ENCODE results near the gene TSPAN10. TPM values are rescaled to one million over a fixed set of nuclear protein-coding genes. Genes with fewer than 3 reads are reported as not detected.
"Not testable (repeated sequence)": the region's sequence is repeated elsewhere in the genome, so short reads cannot be mapped to it uniquely, and the experiment has no call there.

Gene TSPAN10
- total and polyA plus RNA-seq, 2 experiments from 2014 or later, result 5.0 to 5.8 TPM

- Histone ChIP-seq H3K4me1 (ENCODE audit: low read depth) (no peaks in the 10 kb centered on the region), H3K27me3 (no peaks in the 10 kb centered on the region), H3K9me3 (ENCODE audit: low read depth) (no peaks in the 10 kb centered on the region), H3K4me3 (no peak overlapping the region), H3K36me3 (peaks cover 28% of the 10 kb centered on the region), H3K27ac (no peak overlapping the region)
- no peak for DNase-seq (ENCODE audit: low read depth in 1 of 2, low spot score in 1 of 2)
- no peak for TF ChIP-seq CTCF (IDR thresholded peaks at IDR 0.05; ENCODE audit: low read depth, low read length)
Measured at GRCh38 chr17:81616877-81617276, 20.1 kb upstream of the TSPAN10 start.

- not testable (repeated sequence) for H3K4me1 ChIP-seq (ENCODE audit: low read depth); H3K4me3 ChIP-seq; H3K27me3 ChIP-seq; DNase-seq (ENCODE audit: low read depth in 1 of 2, low spot score in 1 of 2); H3K27ac ChIP-seq; H3K9me3 ChIP-seq (ENCODE audit: low read depth)
- peaks cover 29% of the 10 kb centered on the region for H3K36me3 ChIP-seq
Measured at GRCh38 chr17:81618307-81618706, 18.7 kb upstream of the TSPAN10 start.

GRCh38 chr17:81621494-81622130, 15.4 kb upstream of the TSPAN10 start:
- Histone ChIP-seq H3K4me3 (no peak overlapping the region), H3K27ac (no peak overlapping the region), H3K9me3 (ENCODE audit: low read depth) (no peaks in the 10 kb centered on the region), H3K36me3 (peaks cover 40% of the 10 kb centered on the region), H3K27me3 (no peaks in the 10 kb centered on the region), H3K4me1 (ENCODE audit: low read depth) (no peaks in the 10 kb centered on the region)
- no peak for DNase-seq (ENCODE audit: low read depth in 1 of 2, low spot score in 1 of 2)
- no peak for TF ChIP-seq CTCF (IDR thresholded peaks at IDR 0.05; ENCODE audit: low read depth, low read length)

GRCh38 chr17:81630274-81630673, 6.7 kb upstream of the TSPAN10 start:
- TF ChIP-seq CTCF (IDR thresholded peaks at IDR 0.05; ENCODE audit: low read depth, low read length), result no peak
- peaks cover 20% of the 10 kb centered on the region for H3K36me3 ChIP-seq

GRCh38 chr17:81631482-81631881, 5.5 kb upstream of the TSPAN10 start:
- Histone ChIP-seq H3K4me3 (no peak overlapping the region), H3K27ac (no peak overlapping the region), H3K9me3 (ENCODE audit: low read depth) (no peaks in the 10 kb centered on the region), H3K36me3 (peaks cover 11% of the 10 kb centered on the region), H3K4me1 (ENCODE audit: low read depth) (no peaks in the 10 kb centered on the region), H3K27me3 (no peaks in the 10 kb centered on the region)
- no peak for DNase-seq (ENCODE audit: low read depth in 1 of 2, low spot score in 1 of 2)
- no peak for TF ChIP-seq CTCF (IDR thresholded peaks at IDR 0.05; ENCODE audit: low read depth, low read length)

More at GRCh38 chr17:81630274-81630673, 6.7 kb upstream of the TSPAN10 start:
- no peaks in the 10 kb centered on the region for H3K9me3 ChIP-seq (ENCODE audit: low read depth)
- H3K4me1 ChIP-seq (ENCODE audit: low read depth), result no peaks in the 10 kb centered on the region
- no peak overlapping the region for H3K4me3 ChIP-seq
- no peak for DNase-seq (ENCODE audit: low read depth in 1 of 2, low spot score in 1 of 2)
- no peak overlapping the region for H3K27ac ChIP-seq
- H3K27me3 ChIP-seq, result no peaks in the 10 kb centered on the region

- no peak for DNase-seq (ENCODE audit: low read depth in 1 of 2, low spot score in 1 of 2)
- Histone ChIP-seq H3K36me3 (peaks cover 3% of the 10 kb centered on the region), H3K4me3 (no peak overlapping the region), H3K9me3 (ENCODE audit: low read depth) (no peaks in the 10 kb centered on the region), H3K27me3 (no peaks in the 10 kb centered on the region), H3K27ac (peak overlapping the region; percentile 96), H3K4me1 (ENCODE audit: low read depth) (no peaks in the 10 kb centered on the region)
- TF ChIP-seq CTCF (IDR thresholded peaks at IDR 0.05; ENCODE audit: low read depth, low read length), result no peak
Measured at GRCh38 chr17:81635431-81635830, 1.6 kb upstream of the TSPAN10 start.
